HG03342 (cell line): ENCODE measurements around the gene FAM13A.
"Not testable (repeated sequence)": the region's sequence is repeated elsewhere in the genome, so short reads cannot be mapped to it uniquely, and the experiment has no call there.

Experiments used
- ATAC-seq: cut with Tn5 transposase; IDR thresholded peaks from one replicate; pipeline ENCODE4 v1.9.1; 2021; ENCODE audit warnings: mild to moderate bottlenecking, moderate library complexity; ENCODE audit not compliant: unreplicated experiment

Gene FAM13A

GRCh38 chr4:89000844-89001360 lies 56.1 kb downstream of the FAM13A start:
- no peak for ATAC-seq

- no peak for ATAC-seq
Observed at GRCh38 chr4:89000382-89000781, 56.6 kb downstream of the FAM13A start.

GRCh38 chr4:88999392-88999930 lies 57.5 kb downstream of the FAM13A start:
- ATAC-seq, result no peak

- ATAC-seq, result no peak
Observed at GRCh38 chr4:88998891-88999290, 58.1 kb downstream of the FAM13A start.

- ATAC-seq, result no peak
Observed at GRCh38 chr4:88998001-88998400, 59.0 kb downstream of the FAM13A start.

- no peak for ATAC-seq
Observed at GRCh38 chr4:88995874-88996273, 61.1 kb downstream of the FAM13A start.

- ATAC-seq, result not testable (repeated sequence)
Observed at GRCh38 chr4:88995257-88995656, 61.7 kb downstream of the FAM13A start.

GRCh38 chr4:88993246-88993645 lies 63.7 kb downstream of the FAM13A start:
- ATAC-seq, result no peak

GRCh38 chr4:88991746-88992145 lies 65.2 kb downstream of the FAM13A start:
- ATAC-seq, result no peak

GRCh38 chr4:88989990-88990389 lies 67.0 kb downstream of the FAM13A start:
- ATAC-seq, result no peak

- no peak for ATAC-seq
Observed at GRCh38 chr4:88985088-88985773, 71.8 kb downstream of the FAM13A start.

- no peak for ATAC-seq
Observed at GRCh38 chr4:88982757-88983156, 74.2 kb downstream of the FAM13A start.

- ATAC-seq, result peak; percentile 88
Observed at GRCh38 chr4:88981993-88982392, 75.0 kb downstream of the FAM13A start.

GRCh38 chr4:88981556-88981955 lies 75.4 kb downstream of the FAM13A start:
- no peak for ATAC-seq

GRCh38 chr4:88979276-88979675 lies 77.7 kb downstream of the FAM13A start:
- ATAC-seq, result no peak

GRCh38 chr4:88976775-88977035 lies 80.3 kb downstream of the FAM13A start:
- no peak for ATAC-seq

GRCh38 chr4:88975958-88976774 lies 80.8 kb downstream of the FAM13A start:
- no peak for ATAC-seq

GRCh38 chr4:88971536-88971935 lies 85.4 kb downstream of the FAM13A start:
- no peak for ATAC-seq

GRCh38 chr4:88969746-88970145 lies 87.2 kb downstream of the FAM13A start:
- no peak for ATAC-seq

- ATAC-seq, result no peak
Observed at GRCh38 chr4:88969271-88969670, 87.7 kb downstream of the FAM13A start.

GRCh38 chr4:88967883-88968331 lies 89.1 kb downstream of the FAM13A start:
- ATAC-seq, result no peak

GRCh38 chr4:88965053-88965452 lies 91.9 kb downstream of the FAM13A start:
- ATAC-seq, result no peak
